ENCODE measurements around the gene NADSYN1. TPM values are rescaled to one million over a fixed set of nuclear protein-coding genes. Genes with fewer than 3 reads are reported as not detected.

The NADSYN1 gene
- total RNA-seq, 4 donors from 2014 or later, result 41.2 to 67.2 (median 59.8) TPM

DNA sequence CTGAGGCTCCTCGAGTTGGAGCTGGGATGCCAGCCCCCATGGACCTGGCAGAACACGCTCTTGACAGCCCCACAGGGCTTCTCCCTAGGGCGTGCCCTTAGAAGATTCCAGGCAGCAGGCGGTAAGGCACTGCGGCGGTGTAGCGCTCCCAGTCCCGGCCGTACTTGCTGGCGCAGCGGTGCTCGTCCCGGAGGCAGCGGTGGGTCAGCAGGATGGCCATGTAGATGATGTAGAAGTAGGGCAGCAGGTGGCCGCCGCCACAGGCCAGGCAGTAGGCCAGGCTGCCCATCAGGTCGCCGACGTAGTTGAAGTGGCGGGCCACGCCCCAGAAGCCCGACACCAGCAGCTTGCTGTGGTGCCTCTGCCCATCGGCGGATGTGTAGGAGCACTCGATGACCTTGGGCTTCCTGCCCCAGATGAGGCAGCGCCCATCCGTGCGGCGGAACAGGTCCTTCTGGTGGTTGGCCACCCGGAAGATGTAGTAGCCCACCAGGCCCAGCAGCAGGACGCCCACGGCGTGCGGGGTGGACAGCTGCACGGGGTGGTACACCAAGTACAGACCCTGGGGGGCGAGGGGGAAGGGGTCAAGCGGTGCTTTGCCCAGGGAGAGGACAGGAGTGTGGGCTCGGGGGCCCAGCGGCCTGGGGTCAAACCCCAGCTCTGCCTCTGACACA, 17.6 kb upstream of the NADSYN1 start:
- DNase-seq (ENCODE audit: low spot score in 2 of 2), result no peak

GRCh38 chr11:71436861-71437260, 16.1 kb upstream of the NADSYN1 start:
- DNase-seq (ENCODE audit: low spot score in 2 of 2), result no peak
- WGBS, 2 donors, result 85 to 91% methylated on average over 8 of the region's 8 CpGs
- TF ChIP-seq CTCF (IDR thresholded peaks at IDR 0.05) (no peak), POLR2A (IDR thresholded peaks at IDR 0.05) (no peak)
- intact Hi-C loops (cut with DNase I; ENCODE audit: low total_unique reads), result no loop called here
- no peak overlapping the region for H3K4me3 ChIP-seq (ENCODE audit: low read depth, poor library complexity, severe bottlenecking)

More for the DNA sequence above, 17.6 kb upstream of the NADSYN1 start:
- H3K4me3 ChIP-seq (ENCODE audit: low read depth, poor library complexity, severe bottlenecking), result no peak overlapping the region
- TF ChIP-seq CTCF (IDR thresholded peaks at IDR 0.05), result no peak
- TF ChIP-seq POLR2A (IDR thresholded peaks at IDR 0.05), result no peak
- intact Hi-C loops (cut with DNase I; ENCODE audit: low total_unique reads), result no loop called here
- 87 to 88% methylated on average over 8 to 30 of the region's 39 CpGs for WGBS, 2 donors

DNA sequence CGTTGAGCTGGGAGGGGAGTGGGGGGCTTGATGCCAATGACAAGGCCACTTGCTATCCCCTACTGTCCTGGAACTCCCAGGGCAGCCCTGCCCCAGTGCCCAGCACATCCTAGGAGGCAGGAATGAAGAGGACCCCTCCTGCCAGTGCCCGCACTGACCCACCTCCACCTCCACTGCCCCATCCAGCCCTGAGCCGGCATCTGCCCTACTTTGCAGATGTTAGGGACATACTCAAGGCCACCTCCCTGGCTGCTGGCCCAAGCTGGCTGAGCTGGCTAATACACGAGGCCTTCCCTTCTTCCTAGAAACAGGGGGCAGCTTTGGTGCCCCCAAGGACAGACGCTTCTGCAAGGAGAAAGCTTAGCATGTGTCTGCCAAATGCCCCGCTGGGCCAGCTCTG, 15.6 kb upstream of the NADSYN1 start:
- TF ChIP-seq CTCF (IDR thresholded peaks at IDR 0.05) (no peak), POLR2A (IDR thresholded peaks at IDR 0.05) (no peak)
- no peak for DNase-seq (ENCODE audit: low spot score in 2 of 2)
- WGBS, 2 donors, result 89 to 96% methylated on average over 6 of the region's 6 CpGs

DNA sequence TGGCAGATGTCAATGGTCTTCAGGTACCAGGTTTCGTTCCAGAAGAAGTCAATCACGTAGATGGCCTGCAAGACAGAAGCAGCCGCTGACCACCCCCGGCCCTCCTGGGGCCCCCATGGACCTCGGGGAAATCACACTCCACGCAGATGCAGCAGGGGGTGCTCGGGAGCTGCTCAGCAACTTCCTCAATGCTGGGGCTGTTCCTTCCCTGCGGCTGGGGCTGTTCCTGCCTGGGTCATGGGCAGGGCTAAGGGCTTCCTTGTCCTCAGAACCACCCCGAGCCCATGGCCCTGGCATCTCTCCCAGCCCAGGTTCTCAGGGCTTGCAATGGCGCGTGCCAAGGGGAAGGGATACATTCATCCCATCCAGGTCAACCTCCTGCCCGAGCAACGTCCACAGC, 15.1 kb upstream of the NADSYN1 start:
- no peak for DNase-seq (ENCODE audit: low spot score in 2 of 2)
- intact Hi-C loops (cut with DNase I; ENCODE audit: low total_unique reads), result no loop called here
- no peak for TF ChIP-seq POLR2A (IDR thresholded peaks at IDR 0.05)
- TF ChIP-seq CTCF (IDR thresholded peaks at IDR 0.05), result no peak
- 77 to 78% methylated on average over 7 to 13 of the region's 13 CpGs for WGBS, 2 donors
- no peak overlapping the region for H3K4me3 ChIP-seq (ENCODE audit: low read depth, poor library complexity, severe bottlenecking)

More for the DNA sequence above, 15.6 kb upstream of the NADSYN1 start:
- H3K4me3 ChIP-seq (ENCODE audit: low read depth, poor library complexity, severe bottlenecking), result no peak overlapping the region
- intact Hi-C loops (cut with DNase I; ENCODE audit: low total_unique reads), result no loop called here

- WGBS, 2 donors, result 93 to 95% methylated on average over 18 to 19 of the region's 19 CpGs
- TF ChIP-seq POLR2A (IDR thresholded peaks at IDR 0.05), result no peak
- no peak for TF ChIP-seq CTCF (IDR thresholded peaks at IDR 0.05)
- intact Hi-C loops (cut with DNase I; ENCODE audit: low total_unique reads), result no loop called here
- H3K4me3 ChIP-seq (ENCODE audit: low read depth, poor library complexity, severe bottlenecking), result no peak overlapping the region
- no peak for DNase-seq (ENCODE audit: low spot score in 2 of 2)
These were observed 14.4 kb upstream of the NADSYN1 start for GRCh38 chr11:71438650-71439049.
